ENCODE measurements around the gene PHF21A.

GRCh38 chr11:46049325-46049897 is 71.8 kb downstream of the PHF21A start:
- no peak for TF ChIP-seq CTCF (IDR thresholded peaks at IDR 0.05)
- TF ChIP-seq POLR2AphosphoS5 (IDR thresholded peaks at IDR 0.05), result no peak
